AG20443 (cell line): Measurements from ENCODE around the gene HESX1.

Experiments used
- DNase-seq: peaks from one replicate; pipeline ENCODE4 v3.0.0; 2012; ENCODE audit warnings: low spot score, mixed read lengths

Gene HESX1

DNA sequence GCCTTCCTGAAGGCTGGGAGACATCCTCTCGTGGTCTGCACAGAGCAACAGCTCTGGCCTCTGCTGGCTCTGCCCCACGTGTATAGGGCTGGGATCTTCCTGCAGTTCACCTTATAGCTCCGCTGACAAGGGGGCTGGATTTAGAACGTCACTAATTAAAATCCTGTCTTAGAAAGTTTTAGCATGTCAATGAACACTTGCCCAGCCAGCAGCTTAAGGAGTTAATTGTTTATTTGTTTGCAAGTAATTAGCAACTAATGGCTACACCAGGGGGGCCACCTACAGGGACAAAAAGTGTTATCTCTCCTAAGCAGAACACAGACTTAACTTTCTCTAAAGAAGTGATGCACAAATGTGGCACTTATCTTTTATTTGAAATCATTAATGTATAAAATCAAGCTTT is at the start of gene HESX1:
Gene HESX1 (minus strand): TSS at position 84 of the 403 bp plus-strand sequence. CDS start 60 bp downstream, at position 24.
- DNase-seq = no peak

- DNase-seq = no peak
Measured at GRCh38 chr3:57244946-57245345, 45.2 kb upstream of the HESX1 start.

- no peak for DNase-seq
Measured at GRCh38 chr3:57234613-57235575, 35.1 kb upstream of the HESX1 start.

DNA sequence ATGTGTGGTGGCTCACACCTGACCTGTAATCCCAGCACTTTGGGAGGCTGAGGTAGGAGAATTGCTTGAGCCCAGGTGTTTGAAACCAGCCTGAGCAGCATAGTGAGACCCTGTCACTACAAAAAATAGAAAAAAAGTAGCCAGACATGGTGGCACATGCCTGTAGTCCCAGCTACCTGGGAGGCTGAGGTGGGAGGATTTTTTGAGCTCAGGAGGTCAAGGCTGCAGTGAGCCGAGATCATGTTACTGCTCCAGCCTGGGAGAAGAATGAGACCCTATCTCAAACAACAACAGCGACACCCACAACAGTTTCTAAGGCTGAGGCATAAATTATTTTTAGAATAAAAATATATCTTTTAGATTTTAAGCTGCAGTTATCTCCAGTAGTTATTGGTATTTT is 34.0 kb upstream of the HESX1 start:
- no peak for DNase-seq

DNA sequence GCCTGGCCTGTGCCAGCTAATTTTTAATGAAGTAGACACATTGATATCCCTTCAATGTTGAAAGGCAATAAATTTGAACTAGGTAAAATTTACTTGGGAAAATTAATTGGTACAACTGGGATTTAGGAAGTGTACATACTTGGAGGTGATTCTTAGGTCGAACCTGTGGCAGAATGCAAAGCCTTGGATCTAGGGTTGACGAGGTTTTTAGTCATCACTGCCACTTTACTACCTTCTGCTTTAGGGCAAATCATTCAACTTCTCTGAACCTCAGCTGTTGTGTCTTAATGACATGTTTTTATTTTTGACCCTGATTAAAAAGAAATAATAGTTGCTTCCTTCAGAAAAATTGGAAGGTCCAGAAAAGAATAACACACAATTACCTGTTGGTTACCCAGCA is 30.2 kb upstream of the HESX1 start:
- no peak for DNase-seq

- peak; percentile 66 for DNase-seq
Measured at GRCh38 chr3:57227930-57228751, 28.4 kb upstream of the HESX1 start.

DNA sequence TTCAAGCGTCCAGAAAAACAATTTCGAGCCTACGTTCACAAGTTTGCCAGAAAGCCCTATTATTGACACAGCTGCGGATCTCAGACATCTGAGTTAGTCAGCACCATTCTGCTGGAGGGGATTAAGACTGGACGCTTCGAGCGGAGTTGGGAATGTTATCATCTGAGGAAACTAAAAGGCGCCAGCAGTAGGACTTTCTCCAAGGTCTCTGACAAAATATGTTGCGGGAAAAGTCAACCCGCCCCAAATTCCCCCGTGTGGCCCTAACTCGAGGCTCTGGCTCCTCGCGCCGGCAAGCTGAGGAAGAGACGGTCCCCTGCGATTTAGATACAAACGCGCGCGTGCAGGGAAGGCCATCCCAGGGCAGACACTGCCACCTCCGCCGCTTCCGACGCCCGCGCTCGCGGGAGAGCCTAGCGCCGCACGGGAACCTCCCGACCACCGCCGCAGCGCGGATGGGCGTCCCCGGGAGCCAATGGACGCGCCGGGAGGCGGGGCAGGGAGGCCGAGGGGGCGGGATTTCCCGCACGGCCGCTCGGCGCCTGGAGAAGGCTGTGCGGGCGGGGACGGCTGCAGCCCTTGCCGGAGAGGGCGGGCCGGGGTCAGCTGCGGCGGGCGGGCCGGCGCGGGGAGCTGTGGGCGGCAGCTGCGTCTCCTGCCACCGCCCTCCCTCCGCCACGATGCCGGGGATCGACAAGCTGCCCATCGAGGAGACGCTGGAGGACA is 27.6 kb upstream of the HESX1 start, which contains the start of gene APPL1:
Gene APPL1 (plus strand): TSS at position 526 of the 726 bp plus-strand sequence. CDS start 155 bp downstream, at position 681.
- DNase-seq = peak; percentile 99

- DNase-seq = no peak
Measured at GRCh38 chr3:57226176-57226575, 26.4 kb upstream of the HESX1 start.

- no peak for DNase-seq
Measured at GRCh38 chr3:57224856-57225255, 25.1 kb upstream of the HESX1 start.

GRCh38 chr3:57221883-57222282 is 22.1 kb upstream of the HESX1 start:
- peak; percentile 31 for DNase-seq

DNA sequence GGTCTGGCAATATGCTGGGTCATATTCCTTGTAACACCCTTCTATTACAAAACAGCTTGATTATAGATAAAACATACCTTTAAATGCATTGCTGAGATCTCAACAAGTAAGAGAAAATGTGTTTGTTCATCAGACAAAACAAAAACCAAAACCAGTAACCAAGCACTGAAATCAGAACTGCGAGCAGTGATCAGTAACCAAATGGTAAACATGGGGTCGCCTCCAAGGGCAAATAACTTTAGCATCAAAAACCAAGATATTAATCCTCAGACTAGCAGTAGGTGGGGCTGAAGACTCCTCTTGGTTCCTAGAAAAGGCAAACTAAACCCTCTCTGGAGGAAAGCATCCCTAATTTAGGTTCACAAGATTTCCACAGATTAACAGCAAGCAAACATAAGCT is 6.6 kb upstream of the HESX1 start:
- no peak for DNase-seq

- no peak for DNase-seq
Measured at GRCh38 chr3:57194641-57195040, 5.1 kb downstream of the HESX1 start.

- no peak for DNase-seq
Measured at GRCh38 chr3:57192028-57192427, 7.8 kb downstream of the HESX1 start.

DNA sequence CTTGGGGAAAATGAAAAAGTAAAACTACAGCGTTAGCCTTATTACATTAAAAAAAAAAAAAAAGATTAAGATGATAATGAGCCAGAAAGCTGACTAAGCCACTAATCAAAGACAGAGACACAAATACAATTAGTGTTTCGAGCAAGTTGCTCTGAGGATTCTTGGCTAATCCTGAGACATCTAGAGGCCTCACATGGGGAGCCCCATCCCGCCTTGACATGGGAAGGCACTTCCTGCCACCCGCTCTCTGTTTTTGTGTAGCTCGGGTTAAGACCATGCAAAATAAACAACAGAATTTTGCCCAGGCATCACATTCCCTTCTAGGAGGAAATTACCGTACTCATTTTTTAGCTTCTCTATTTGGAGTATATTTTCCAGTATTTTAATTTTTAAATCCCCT is 15.3 kb downstream of the HESX1 start:
- peak; percentile 43 for DNase-seq

GRCh38 chr3:57179580-57180410 is 20.0 kb downstream of the HESX1 start:
- no peak for DNase-seq

DNA sequence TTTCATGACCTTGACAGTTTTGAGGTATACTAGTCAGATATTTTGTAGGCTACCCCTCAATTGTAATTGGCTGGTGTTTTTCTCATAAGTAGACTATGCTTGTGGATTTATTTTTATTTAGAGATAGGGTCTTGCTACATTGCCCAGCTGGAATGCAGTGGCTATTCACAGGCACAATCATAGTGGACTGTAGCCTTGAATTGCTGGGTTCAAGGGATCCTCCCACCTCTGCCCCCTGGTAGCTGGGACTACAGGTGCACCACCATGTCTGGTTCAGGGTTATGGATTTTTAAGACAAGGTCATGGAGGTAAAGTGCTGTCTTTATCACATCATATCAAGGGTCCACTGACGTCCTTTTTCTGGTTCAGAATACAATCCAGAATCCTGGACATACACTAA is 23.7 kb downstream of the HESX1 start:
- no peak for DNase-seq

- DNase-seq = no peak
Measured at GRCh38 chr3:57173687-57174086, 26.1 kb downstream of the HESX1 start.

DNA sequence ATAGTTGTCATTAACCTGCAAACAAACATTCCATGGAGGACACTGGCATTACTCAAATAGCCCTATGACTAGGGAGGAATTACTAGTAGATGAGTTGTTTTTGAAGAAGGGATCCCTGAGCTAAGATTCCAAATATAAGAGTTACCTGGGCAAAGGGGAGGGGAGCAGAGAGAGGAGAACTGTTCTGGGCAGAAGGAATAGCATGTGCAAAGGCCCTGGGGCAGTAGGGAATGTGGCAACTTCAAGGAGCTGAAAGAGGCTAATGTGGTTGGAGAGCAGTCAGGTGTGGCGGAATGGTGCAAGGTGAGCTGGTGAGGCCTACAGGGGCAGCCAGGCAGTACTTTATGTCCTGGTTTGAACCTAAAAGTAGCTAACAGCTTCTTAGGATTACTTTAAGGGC is 28.8 kb downstream of the HESX1 start:
- DNase-seq = no peak

DNA sequence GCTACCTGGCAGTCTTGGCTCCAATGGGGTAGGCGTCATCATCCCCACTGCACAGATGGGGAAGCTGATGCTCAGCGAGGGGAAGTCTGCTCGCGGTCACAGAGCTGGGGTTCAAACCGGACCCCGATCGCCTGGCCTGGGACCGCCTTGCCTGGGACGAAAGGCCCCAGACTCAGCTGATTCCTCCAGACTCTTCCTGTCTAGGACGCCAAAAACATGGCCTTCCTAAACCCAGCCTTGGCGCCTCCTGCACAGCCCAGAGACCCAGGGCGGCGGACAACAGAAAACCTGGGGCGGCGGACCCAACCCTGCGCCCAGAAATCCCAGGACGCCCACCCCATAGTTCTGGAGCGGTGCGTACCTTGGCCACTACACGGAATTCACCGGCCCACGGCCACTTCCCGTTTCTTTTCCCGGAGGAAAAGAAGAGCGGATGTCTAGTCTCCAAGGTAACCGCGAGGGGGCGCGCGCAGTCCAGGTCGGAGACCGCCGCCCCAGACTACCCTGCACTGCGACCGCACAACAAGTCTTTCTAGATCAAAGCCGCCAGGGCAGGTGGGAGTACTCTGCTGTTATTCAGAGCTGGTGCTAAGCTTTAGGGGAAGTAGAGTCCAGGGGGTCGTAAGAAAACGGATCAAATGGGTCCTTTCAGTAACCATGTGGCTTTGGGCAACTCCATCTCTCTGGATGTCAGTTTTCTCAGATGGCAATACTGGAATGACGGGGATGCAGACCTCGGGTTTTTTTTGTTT is 29.7 kb downstream of the HESX1 start:
- peak; percentile 82 for DNase-seq

DNA sequence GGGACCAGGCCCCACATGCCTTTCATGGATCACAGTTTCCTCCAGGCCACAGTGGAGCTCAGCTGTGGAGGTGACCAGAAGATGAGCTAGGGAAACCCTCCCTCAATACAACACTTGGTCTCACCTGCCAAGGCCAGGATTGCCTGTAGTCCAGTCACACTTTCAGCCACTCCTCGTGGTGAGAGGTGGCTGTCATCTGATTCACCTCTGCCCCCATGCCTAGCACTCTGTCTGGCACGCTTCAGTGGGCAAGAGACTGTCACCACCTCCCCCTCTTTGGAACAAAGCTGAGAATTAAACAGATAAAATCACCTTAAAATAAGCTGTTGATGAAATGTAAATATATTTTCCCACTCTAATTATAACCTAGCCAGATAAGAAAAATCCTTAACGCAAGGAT is 30.7 kb downstream of the HESX1 start:
- no peak for DNase-seq
